Esophagus squamous epithelium (tissue), 5 donors: ENCODE results near the gene PSMA7. TPM values are rescaled to one million over a fixed set of nuclear protein-coding genes. Genes with fewer than 3 reads are reported as not detected.

Source experiments
- DNase-seq: peaks from one replicate; lab custom pipeline; 2025; lab: John Stamatoyannopoulos, UW
- H3K27ac ChIP-seq, 4 donors: fragments of 200-600 bp; sonication (generic); one replicate each; pipeline ENCODE4 v1.5.1; 2016 to 2019; ENCODE audit warnings: mild to moderate bottlenecking in 1 of 4
- H3K27me3 ChIP-seq, 4 donors: fragments of 200-600 bp; sonication (generic); 1 replicate in 3 of 4; 2 replicates in 1 of 4; pipeline versions ENCODE4 v1.5.1 to v1.6.0; 2017 to 2021; ENCODE audit warnings: antibody characterized with exemption in 1 of 4
- H3K36me3 ChIP-seq, 3 donors: fragments of 200-600 bp; sonication (generic); one replicate each; pipeline ENCODE4 v1.5.1; 2016 to 2019
- H3K4me1 ChIP-seq, 3 donors: fragments of 200-600 bp; sonication (generic); one replicate each; pipeline ENCODE4 v1.5.1; 2017 to 2019
- H3K4me3 ChIP-seq, 4 donors: fragments of 200-600 bp; sonication (generic); 1 replicate in 3 of 4; 2 replicates in 1 of 4; pipeline ENCODE4 v1.5.1; 2016 to 2019; ENCODE audit warnings: mild to moderate bottlenecking in 2 of 4, moderate library complexity in 1 of 4
- H3K9me3 ChIP-seq, 3 donors: fragments of 200-600 bp; sonication (generic); one replicate each; pipeline ENCODE4 v1.5.1; 2016 to 2019
- CTCF ChIP-seq, 6 experiments: fragments of 450-650 bp in 4 of 6; fragments of 200-600 bp in 2 of 6; sonication (generic) in 2 of 6; IDR thresholded peaks; one replicate each; pipeline ENCODE4 v1.5.1; 2016 to 2019; ENCODE audit warnings: antibody characterized with exemption in 6 of 6, mild to moderate bottlenecking in 4 of 6, moderate library complexity in 4 of 6
- POLR2A ChIP-seq, 4 donors: fragments of 450-650 bp; IDR thresholded peaks; one replicate each; pipeline ENCODE4 v1.6.1; 2017; ENCODE audit warnings: antibody characterized with exemption in 4 of 4, mild to moderate bottlenecking in 4 of 4, moderate library complexity in 3 of 4
- WGBS, 2 donors: methylation state at CpG; one replicate each; pipeline ENCODE4 v1.1.5; 2018; 5-methylcytosine and 5-hydroxymethylcytosine counted together
- intact Hi-C: fragments of 100-400 bp; cut with DNase I; formaldehyde crosslinking; loops from one replicate; pipeline ENCODE4 v1.15.0; 2022
- total RNA-seq, 4 donors: library from RNA; depleted of rRNA; stranded (reverse); fragments of >200 nt; gene quantifications; one replicate each; pipeline ENCODE4 v1.1.0, GENCODE V29; 2016
- donor health status: DM: yes; HTN: yes; CAD: no.

Gene PSMA7
- total RNA-seq, 4 donors from 2014 or later: 230 to 373 (median 297) TPM

- Histone ChIP-seq H3K27ac (no peak overlapping the region), H3K36me3 (no peaks in the 10 kb centered on the region), H3K9me3 (peaks cover 0 to 51% (median 36%) of the 10 kb centered on the region in 3 donors), H3K27me3 (peaks cover 0 to 47% (median 0%) of the 10 kb centered on the region in 4 donors), H3K4me3 (no peak overlapping the region), H3K4me1 (no peaks in the 10 kb centered on the region)
- TF ChIP-seq CTCF (IDR thresholded peaks at IDR 0.05) (no peak), POLR2A (IDR thresholded peaks at IDR 0.05) (no peak)
- intact Hi-C loops: no loop called here
- no peak for DNase-seq
- 57 to 68% methylated on average over 8 to 10 of the region's 21 CpGs for WGBS, 2 donors
Observed at GRCh38 chr20:62103508-62104233, 39.5 kb downstream of the PSMA7 start.

GRCh38 chr20:62101078-62101477, 42.1 kb downstream of the PSMA7 start:
- 88 to 93% methylated on average over 4 of the region's 4 CpGs for WGBS, 2 donors
- no peaks in the 10 kb centered on the region for H3K36me3 ChIP-seq
- TF ChIP-seq CTCF (IDR thresholded peaks at IDR 0.05) (no peak), POLR2A (IDR thresholded peaks at IDR 0.05) (no peak)
- no peak overlapping the region for H3K4me3 ChIP-seq
- no peaks in the 10 kb centered on the region for H3K4me1 ChIP-seq
- H3K27me3 ChIP-seq: peaks cover 0 to 63% (median 0%) of the 10 kb centered on the region in 4 donors
- intact Hi-C loops: no loop called here
- peaks cover 0 to 27% (median 16%) of the 10 kb centered on the region in 3 donors for H3K9me3 ChIP-seq
- H3K27ac ChIP-seq: no peak overlapping the region
- no peak for DNase-seq

- TF ChIP-seq POLR2A (IDR thresholded peaks at IDR 0.05) (no peak), CTCF (IDR thresholded peaks at IDR 0.05) (no peak)
- H3K4me1 ChIP-seq: peaks cover 0 to 6% (median 0%) of the 10 kb centered on the region in 3 donors
- H3K27me3 ChIP-seq: peaks cover 0 to 43% (median 0%) of the 10 kb centered on the region in 4 donors
- H3K36me3 ChIP-seq: no peaks in the 10 kb centered on the region
- intact Hi-C loops: no loop called here
- no peak for DNase-seq
- H3K27ac ChIP-seq: no peak overlapping the region
- 56 to 78% methylated on average over 1 to 7 of the region's 16 CpGs for WGBS, 2 donors
- H3K9me3 ChIP-seq: peaks cover 0 to 27% (median 16%) of the 10 kb centered on the region in 3 donors
- no peak overlapping the region for H3K4me3 ChIP-seq
Observed at GRCh38 chr20:62097881-62098407, 45.2 kb downstream of the PSMA7 start.

- no peak for DNase-seq
- Histone ChIP-seq H3K27ac (no peak overlapping the region), H3K4me1 (peaks cover 0 to 6% (median 0%) of the 10 kb centered on the region in 3 donors), H3K36me3 (no peaks in the 10 kb centered on the region), H3K4me3 (no peak overlapping the region), H3K27me3 (peaks cover 0 to 44% (median 0%) of the 10 kb centered on the region in 4 donors), H3K9me3 (peaks cover 0 to 20% (median 13%) of the 10 kb centered on the region in 3 donors)
- intact Hi-C loops: no loop called here
- WGBS, 2 donors: 85 to 91% methylated on average over 6 to 14 of the region's 30 CpGs
- TF ChIP-seq POLR2A (IDR thresholded peaks at IDR 0.05) (no peak), CTCF (IDR thresholded peaks at IDR 0.05) (no peak)
Observed at GRCh38 chr20:62096421-62097380, 46.5 kb downstream of the PSMA7 start.
